A204.1 (cell line): ENCODE measurements around the gene CKB.

Experiments used
- FAIRE-seq: peaks from 2 replicates; lab custom pipeline; 2012; peaks lifted over from hg19 to GRCh38; lab: Jason Lieb, UNC

CKB gene

DNA sequence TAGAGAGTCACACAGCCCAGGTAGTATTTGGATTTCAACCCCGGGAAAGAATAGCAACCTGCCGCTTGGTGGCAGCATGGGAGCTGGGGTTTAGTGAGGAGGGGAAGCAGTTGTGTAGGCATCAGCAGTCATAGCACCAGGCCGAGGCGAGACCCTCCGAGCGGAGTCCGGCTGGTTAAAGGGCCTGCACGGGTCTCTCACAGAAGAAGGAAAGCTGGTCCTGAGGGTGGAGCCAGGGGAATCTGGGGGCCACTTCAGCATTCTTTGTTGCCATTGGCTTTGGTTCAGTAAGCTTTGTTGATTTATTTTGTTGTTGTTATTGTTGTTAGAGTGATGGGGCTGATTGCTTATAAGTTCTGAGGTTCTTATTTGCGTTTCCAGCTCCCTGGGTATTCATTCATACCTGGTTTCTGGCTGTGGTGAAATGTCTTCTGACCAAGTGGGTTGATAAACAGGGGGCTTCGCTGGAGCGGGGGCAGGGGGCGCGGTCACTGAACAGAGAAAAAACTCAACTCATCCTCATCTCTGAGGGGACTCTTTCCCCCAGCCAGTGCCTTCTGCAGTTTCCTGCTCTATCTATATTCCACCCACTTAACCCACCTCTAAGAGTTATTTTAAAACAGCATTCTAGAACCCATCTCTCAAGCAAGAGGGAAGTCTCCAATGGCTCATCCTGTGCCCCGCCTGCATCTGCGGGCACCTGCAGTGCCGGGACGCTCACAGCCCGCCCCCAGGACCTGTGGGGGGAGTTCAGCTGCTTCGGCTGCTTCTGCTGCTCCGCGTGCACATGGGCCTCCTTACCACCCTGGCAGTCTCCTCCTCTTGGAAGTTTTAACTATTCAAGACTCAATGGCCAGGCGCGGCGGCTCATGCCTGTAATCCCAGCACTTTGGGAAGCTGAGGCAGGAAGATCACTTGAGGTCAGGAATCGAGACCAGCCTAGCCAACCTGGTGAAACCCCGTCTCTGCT, 11.6 kb downstream of the CKB start:
- no peak for FAIRE-seq

DNA sequence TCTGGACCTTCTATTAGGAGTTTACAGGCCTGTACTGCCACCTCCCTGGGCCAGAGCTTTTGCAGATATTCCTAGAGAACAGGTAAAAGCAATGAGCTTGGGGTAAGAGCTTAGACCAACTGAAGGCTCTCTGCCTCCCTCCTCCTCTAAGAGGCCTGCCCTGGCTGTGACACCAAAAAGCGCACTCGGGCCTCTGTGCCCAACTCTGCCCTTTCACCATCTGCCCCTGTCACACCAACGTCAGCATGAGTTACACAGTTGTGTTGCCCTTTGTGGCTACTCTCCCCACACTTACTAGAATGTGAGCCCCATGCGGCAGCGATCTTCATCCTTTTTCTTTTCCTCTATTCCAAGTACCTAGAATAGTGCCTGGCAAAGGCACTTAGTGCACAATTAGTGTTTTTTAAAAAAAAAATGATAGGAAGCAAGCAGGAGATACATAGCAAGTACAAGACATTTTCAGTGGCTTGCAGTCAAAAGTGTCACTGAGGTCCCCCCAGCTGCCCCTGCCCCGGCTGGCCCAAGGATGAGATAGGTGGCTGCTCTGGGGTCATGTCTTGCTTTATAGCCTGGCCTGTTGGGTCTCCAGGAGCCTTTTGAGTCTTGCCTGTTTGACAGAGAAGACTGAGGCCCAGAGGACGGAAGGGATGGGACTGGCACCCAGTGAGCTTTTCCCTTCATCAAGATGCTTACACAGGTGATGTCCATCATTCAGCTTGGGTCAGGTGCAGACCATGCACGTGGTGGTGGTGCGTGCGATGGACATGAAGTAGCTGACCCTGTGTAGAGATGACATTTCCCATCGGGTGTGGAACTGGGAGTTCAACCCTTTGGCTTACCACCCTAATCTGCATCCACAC, 12.5 kb downstream of the CKB start:
- FAIRE-seq: no peak

DNA sequence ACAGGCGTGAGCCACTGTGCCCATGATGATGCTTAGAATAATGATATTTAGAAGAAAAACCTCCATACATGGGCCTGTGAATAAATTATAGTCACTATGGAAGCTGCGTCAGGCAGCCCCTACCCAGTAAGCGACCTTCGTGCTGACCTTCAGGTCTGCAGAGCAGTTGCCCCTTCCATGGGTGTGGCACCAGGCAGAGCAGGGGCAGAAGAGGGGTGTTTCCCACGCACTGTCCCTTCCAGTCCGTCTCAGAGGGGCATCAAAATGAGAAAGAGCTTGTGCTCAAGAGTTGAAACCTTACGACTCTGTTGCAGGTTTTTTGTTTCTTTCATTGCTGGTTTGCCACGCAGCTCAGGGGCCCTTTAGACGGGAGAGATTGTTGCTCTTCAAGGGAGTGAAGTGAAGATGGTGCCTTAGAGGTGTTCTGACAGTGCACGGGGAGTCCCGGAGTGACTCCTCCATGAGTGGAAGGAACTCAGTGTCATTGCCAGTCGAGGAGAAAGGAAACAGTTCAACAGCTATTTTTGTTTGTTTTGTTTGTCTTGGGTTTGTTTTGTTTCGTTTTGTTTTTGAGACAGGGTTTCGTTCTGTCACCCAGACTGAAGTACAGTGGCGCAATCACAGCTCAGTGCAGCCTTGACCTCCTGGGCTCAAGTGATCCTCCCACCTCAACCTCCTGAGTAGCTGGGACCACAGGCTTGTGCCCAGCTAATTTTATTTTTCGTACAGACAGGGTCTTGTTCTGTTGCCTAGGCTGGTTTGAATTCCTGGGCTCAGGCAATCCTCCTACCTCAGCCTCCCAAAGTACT, 13.9 kb downstream of the CKB start:
- FAIRE-seq: no peak

DNA sequence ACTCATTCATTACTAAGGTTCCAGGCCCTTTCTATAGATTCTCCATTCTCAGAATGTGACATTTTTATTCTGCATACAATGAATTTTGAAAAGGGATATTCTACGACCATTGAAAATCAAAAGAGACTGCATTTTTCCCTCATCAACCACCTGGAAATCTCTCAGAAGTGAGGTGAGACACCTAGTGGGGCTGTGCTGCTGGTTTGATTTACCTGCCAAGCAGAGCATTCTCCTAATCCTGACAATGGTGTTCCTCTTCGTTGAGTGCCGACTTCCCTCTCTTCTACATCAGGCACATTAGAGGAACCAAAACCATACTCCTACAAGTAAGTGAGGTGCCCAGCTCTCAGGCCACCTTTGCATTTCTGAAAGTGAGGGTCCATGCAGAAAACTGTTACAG, 14.9 kb downstream of the CKB start:
- FAIRE-seq: no peak

DNA sequence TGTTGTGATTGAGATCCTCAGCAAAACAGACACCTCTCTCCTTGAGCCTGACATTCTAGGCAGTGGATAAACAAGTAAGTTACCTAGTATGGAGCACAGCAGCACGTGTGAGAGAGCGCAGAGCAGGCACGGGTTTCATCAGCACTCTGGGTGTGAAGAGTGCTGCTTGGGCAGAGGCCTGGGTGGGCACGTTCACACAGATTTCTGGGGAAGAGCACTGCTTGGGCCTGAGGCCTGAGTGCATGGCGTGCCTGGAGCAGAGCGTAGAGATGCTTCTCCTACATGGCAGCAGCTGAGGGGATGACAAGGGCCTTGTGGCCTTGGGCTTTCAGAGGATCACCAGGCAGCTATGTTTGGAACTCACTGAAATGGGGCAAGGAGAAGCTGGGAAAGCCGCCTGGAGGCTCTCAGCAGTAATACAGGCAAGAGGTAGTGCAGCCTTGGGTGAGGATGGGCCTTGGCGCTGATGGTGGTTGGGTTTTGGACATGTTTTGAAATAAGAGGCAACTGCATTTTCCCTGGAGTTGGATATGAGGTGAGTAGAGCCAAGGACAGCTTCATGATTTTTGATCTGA, 17.6 kb downstream of the CKB start:
- no peak for FAIRE-seq

DNA sequence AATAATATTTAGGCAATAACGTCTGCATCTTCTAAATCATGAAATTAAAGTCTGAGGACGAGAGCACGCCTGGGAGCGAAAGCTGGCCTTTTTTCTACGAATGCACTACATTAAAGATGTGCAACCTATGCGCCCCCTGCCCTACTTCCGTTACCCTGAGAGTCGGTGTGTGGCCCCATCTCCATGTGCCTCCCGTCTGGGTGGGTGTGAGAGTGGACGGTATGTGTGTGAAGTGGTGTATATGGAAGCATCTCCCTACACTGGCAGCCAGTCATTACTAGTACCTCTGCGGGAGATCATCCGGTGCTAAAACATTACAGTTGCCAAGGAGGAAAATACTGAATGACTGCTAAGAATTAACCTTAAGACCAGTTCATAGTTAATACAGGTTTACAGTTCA, 19.3 kb downstream of the CKB start:
- FAIRE-seq: no peak

DNA sequence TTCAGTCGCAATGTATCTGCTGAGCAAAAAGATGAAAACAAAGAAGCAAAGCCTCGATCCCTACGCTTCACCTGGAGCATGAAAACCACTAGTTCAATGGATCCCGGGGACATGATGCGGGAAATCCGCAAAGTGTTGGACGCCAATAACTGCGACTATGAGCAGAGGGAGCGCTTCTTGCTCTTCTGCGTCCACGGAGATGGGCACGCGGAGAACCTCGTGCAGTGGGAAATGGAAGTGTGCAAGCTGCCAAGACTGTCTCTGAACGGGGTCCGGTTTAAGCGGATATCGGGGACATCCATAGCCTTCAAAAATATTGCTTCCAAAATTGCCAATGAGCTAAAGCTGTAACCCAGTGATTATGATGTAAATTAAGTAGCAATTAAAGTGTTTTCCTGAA, 19.8 kb downstream of the CKB start:
- no peak for FAIRE-seq

DNA sequence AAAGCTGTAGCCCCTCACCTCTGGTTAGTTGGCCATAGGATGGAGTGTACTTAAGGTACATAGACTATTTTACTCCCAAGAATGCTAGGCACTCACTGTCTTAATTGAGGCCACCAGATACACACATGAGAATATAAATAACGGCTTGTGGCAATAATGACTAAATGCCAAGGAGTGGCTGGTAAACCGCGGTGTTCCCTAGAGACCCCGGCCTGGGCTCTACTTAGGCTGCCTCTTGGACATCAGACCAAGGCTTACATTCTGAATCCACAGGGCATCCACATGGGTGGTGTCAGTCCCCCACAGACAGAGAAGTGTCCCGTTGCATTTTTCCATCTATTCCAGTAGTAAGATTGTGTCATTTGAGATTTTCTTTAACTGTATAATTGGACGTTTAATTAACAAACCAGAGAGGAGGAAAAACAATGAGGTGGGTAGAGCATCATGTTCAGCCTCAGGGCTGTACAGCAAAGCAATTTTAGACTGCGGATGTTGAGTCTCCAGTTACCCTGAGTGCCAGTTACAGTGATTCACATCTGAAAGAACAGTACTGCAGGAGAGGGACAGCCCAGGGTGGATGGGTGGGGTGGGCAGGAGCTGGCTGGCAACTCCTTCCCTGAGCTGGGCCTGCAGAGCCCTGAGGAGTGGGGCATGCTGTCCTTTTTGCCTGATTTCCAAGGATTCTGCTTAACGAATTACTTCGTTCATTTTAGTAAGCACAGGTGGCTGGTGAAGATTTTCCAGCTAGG, 20.5 kb downstream of the CKB start:
- FAIRE-seq: no peak

DNA sequence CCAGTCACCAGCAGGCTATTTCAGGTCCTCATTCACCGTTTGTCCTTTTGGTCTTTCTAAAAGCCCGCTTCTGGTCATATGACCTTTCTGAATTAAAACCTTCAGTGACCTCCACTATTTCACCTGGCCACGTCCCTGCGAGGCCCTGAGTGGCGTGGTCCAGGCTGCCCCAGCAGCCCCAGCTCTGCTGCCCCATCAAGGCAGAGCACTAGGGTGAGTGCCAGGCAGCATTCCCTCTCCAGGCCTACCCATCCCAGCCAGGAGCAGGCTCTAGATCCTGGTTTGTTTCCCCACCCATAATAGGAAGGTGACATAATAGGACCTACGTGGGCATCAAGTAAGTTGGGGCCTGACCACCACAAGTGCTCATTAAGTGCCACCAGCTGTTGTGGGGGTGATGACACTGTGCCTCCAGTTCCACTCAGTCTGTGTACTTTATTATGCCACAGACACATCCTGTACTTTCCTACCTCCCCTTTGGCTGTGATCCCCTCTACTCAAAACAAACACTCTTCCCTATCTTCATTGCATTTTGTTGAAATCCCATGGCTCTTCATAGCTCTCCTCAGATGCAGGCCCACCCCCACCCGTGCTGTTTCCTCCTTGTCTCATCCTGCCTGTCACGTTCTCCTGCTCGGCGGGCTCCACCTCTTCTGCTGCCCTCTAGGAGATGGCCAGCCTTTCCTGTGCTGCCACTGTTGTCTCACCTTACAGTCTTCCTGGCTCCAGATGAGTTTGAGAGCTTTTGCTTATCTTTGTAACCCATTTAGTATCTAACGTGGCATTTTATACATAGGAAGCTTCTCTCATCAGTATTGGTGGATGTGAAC, 21.4 kb downstream of the CKB start:
- FAIRE-seq: no peak

DNA sequence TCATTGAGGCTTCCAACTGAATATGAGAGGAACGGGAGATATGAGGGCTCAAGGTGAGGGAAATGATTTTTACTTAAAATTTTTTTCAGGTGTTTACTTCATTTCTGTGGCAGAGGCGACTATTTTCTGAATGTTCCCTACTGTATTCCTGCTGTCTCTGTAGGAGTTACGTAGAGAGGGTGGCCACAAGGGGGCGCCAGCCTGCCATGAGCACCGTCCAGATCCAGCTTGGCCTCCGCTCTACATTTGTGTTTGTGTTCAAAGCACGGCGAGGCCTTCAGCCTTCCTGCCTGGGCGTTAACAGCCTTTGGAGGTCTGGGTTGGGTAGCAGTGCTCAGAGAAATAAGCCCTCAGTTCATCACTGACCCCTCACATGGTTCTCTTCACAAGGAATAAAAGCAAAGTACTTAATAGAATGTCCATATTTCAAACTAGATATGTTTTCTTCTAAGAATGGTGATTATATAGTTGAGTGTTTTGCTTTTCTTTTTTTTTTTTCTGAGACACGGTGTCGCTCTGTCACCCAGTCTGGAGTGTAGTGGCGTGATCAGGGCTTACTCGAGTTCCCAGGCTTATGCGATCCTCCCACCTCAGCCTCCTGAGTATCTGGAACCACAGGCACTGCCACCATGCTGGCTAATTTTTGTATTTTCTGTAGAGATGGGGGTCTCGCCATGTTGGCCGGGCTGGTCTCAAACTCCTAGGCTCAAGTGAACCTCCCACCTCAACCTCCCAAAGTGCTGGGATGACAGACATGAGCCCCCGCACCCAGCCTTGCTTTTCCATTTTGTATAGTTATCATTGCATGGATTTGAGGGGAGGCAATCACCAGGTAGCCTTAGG, 22.3 kb downstream of the CKB start:
- FAIRE-seq: peak; percentile 27

DNA sequence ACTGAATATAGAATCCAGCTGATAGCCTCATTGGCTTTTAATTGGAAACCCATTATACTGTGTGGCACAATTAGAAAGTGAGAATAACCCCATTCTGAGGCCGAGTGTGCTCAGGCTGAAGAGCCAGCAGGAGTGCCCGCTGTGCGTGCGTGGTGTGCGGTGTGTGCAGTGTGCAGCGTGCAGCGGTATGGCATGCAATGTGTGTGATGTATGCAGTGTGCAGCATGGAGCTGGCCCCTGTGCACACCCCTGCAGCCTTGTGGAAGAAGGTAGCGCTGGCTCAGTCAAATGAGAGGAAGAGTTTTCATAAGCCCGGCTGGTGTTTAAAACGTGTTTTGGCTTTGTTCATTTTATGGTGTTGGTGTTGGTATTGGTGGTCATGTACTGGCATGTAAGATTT, 22.9 kb downstream of the CKB start:
- FAIRE-seq: no peak

DNA sequence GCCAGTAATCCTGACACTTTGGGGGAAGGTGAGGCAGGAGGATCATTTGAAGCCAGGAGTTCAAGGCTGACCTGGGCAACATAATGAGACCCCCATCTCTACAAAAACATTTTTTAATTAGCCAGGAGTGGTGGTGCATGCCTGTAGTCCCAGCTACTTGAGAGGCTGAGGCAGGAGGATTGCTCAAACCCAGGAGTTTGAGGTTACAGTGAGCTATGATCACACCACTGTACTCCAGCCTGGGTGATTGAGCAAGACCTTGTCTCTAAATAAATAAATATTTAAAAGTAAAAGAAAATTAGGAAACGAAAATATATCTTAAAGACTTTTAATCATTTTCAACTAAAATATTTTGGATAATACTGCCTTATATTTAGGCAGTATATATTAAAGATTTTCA, 25.9 kb downstream of the CKB start:
- no peak for FAIRE-seq

DNA sequence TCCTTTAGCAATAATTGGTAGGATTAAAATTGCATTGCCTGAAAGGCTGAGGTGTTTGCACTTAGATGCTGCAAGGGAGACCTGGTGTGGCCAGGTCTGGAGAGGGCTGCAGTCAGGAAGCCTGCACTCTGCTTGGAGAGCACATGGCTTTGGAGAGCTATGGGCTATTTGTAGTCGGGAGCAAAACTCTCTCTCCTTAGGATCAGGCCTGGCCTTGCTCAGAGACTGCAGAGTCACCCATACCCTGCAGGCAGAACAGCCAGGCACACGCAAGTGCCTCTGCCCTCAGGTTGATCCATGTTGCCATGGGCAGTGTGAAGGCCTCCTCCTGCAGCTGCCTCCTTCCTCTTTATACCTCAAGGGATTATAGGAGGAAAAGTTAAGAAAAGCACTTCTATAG, 26.8 kb downstream of the CKB start:
- no peak for FAIRE-seq

DNA sequence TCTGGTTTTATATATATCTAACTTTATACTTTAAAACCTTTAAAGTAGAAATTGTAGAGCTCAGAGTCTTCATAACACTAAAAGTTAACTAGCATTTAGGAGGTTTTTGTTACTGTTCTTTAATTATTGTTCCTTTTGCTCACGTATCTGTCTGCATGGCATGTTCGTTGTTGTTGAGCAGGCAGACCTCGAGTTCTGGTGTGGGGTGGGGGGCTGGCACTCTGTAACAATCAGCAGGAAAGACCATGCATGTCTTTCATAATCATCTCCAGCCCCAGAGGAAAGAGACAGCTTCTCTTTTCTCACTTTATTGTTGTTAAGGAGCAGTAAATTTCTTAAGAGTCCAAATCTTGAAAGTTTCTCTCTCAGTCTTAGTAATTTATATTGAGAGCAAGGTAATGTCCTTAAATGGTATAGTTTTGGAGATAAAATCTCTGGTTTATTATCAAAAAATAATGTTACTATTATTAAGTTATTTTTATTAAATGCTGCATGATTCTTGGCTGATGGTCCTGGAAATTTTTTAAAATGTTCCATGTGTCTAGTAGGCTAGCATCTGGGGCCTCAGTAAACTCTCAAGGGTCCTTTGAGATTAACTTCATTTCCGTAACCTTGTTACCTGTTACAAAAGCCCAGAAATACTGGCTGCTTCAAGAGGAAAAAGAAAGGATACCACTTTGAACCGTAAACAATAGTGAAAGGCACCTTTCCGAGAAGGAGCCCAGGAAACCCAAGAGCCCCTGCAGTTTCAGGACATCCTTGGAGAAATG, 30.3 kb downstream of the CKB start:
- no peak for FAIRE-seq

DNA sequence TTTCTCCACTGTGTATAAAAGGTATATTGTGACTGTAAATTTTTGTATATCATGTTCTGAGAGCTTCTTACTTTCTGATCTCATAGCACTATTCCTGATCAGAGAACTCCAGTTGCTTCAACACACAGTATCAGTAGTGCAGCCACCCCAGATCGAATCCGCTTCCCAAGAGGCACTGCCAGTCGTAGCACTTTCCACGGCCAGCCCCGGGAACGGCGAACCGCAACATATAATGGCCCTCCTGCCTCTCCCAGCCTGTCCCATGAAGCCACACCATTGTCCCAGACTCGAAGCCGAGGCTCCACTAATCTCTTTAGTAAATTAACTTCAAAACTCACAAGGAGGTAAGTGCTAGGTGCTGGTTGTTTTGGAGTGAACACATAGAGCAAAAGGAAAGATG, 30.9 kb downstream of the CKB start:
- FAIRE-seq: no peak

DNA sequence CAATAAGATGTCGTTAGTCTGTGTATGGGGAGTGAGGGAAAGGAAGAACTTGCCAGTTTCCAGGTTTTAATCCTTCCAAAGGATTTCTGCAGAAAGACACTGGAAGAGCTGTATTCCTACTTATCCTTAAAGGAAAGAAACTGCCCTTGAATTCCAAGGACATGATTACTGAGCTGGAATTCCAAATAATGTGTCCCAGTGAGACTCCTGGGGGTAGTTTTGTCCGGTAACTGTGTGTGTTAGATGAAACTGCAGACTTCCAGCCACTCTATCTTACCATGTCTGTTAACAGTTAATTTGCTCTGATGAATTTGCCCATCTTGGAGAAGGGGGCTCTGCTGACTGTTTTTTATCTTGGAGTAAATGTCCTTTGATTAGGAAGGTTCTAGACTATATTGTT, 33.0 kb downstream of the CKB start:
- no peak for FAIRE-seq

DNA sequence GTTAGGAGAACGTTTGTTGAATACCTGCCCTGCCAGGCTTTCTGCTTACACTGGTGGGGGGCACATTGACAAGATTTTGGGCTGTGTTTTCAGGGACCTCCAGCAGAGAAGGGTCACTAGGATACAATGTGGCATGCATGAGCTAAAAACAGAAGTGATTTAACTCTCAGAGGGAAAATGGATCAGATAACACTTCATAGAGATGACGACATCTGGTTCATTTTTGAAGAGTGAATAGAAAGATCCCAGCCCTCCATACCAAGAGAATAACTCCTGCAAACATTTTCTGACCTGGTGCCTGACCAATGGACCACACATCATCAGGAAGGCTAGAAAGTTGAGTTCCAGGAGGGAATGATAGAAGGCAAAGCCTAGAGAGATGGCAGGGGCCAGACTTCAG, 33.7 kb downstream of the CKB start:
- FAIRE-seq: no peak

DNA sequence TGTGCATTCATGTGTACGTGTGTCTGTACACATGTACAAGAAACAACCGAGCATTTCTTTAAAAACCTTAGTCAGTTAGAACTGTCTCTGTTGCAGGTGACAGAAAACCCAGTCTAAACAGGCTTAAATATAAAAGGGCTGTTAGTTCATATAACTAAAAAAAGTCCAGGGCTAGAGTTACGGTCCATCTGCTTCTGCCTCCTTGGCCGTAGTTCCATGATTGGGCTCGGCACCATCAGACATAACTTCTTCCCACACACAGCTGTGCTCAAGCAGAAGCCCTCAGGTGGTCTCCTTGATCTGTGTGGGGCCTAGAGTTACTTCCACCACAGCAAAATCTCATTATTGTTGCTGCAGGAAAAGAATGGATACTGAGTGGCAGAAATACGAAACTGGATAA, 34.6 kb downstream of the CKB start:
- no peak for FAIRE-seq

DNA sequence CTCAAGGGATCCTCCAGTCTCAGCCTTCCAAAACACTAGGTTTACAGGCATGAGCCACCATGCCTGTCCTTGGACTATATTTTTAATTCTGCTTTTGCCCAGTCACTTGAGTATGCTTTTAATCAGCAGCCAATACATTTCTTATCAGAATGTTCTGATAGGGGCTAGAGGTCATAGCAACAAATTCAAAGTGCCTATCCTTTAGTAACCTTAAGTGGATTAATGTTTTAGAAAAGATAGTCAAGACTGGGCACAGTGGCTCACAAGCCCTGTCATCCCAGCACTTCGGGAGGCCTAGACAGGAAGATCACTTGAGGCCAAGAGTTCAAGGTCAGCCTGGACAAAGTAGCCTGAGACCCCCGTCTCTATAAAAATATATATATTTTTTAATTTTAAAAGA, 37.1 kb downstream of the CKB start:
- FAIRE-seq: no peak
